Inflammatory macrophage treated with lipopolysaccharide for 4 hours (primary cell): ENCODE data around the gene UNC80.
A peak's percentile ranks its signal among the peaks of the same experiment; 100 is the strongest.
"Not testable (repeated sequence)": the region's sequence is repeated elsewhere in the genome, so short reads cannot be mapped to it uniquely, and the experiment has no call there.

Experiments
- DNase-seq: peaks from one replicate; pipeline ENCODE4 v3.0.0-alpha.2; 2020

UNC80 gene, protein sequence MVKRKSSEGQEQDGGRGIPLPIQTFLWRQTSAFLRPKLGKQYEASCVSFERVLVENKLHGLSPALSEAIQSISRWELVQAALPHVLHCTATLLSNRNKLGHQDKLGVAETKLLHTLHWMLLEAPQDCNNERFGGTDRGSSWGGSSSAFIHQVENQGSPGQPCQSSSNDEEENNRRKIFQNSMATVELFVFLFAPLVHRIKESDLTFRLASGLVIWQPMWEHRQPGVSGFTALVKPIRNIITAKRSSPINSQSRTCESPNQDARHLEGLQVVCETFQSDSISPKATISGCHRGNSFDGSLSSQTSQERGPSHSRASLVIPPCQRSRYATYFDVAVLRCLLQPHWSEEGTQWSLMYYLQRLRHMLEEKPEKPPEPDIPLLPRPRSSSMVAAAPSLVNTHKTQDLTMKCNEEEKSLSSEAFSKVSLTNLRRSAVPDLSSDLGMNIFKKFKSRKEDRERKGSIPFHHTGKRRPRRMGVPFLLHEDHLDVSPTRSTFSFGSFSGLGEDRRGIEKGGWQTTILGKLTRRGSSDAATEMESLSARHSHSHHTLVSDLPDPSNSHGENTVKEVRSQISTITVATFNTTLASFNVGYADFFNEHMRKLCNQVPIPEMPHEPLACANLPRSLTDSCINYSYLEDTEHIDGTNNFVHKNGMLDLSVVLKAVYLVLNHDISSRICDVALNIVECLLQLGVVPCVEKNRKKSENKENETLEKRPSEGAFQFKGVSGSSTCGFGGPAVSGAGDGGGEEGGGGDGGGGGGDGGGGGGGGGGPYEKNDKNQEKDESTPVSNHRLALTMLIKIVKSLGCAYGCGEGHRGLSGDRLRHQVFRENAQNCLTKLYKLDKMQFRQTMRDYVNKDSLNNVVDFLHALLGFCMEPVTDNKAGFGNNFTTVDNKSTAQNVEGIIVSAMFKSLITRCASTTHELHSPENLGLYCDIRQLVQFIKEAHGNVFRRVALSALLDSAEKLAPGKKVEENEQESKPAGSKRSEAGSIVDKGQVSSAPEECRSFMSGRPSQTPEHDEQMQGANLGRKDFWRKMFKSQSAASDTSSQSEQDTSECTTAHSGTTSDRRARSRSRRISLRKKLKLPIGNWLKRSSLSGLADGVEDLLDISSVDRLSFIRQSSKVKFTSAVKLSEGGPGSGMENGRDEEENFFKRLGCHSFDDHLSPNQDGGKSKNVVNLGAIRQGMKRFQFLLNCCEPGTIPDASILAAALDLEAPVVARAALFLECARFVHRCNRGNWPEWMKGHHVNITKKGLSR (N-terminal part only)

DNA sequence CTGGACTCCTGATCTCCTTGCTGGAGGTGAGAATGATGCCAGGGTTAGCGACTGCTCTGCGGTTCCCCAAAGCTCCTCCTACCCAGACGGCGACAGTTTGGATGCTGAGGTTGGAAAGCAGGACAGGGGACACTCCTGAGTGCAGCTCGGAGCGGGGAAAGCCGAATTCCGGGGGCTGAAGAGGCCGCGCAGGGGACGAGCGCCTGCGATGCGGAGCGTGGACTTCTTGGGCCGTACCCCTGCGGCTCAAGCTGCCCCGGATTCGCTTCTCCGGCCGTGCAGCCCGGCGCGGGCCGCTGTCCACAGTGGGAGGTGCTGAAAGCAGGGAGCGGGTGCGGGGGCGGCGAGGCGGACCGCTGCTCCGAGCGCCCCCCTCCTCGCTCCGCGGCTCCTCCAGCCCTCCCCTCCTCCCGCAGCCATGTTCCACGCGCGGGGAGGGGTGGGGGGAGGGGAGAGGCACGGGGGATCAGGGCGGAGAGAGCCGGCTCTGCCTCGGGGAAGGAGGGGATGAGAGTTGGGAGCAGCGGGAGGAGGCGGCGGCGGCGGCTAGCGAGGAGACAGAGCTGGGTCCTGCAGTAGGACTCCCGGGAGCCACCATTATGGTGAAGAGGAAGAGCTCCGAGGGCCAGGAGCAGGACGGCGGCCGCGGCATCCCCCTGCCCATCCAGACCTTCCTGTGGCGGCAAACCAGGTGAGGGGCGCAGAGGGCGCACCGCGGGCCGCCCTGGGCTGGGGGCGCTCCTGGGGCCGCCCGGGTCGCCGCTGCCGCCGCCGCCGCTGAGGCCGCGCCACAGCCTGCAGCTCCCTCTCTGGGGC, at the start of gene UNC80:
Gene UNC80, plus strand, starts transcription at position 359 of the 816 bp plus-strand sequence. Its CDS starts 241 bp downstream, at position 600.
- peak; percentile 2 for DNase-seq

DNA sequence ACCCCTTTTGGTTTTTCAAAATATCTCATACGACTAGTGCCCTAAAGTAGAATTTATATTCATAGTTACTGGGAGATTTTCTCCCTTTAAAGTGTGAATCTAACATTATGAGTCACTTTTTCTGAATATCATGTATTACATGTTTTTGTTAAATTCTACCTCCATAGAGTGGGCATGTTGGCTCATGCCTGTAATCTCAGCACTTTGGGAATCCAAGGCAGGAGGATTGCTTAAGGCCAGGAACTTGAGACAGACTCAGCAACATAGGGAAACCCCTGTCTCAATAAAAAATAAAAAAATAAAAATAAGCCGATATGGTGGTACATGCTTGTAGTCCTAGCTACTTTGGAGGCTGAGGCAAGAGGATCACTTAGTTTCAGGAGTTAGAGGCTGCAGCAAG, 45.3 kb upstream of the UNC80 start:
- DNase-seq, result no peak

DNA sequence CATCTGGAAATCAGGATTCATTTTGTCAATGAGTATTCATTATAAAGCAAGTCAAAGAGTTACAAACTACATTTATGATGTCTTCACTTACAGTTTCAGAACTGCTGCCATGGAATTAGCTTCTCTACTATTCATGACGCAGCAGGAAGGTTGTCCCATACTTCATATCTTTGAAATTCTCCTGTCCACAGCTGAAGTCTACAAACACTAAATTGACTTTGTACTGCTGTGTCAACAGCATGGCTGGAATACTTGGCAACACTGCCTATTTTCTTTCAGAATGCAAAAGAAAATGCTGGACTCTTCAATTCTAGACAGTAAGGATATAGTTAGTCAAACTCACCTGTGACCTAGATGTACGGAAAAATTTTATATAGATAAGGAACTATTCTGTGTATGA, 44.6 kb upstream of the UNC80 start:
- DNase-seq, result no peak

DNA sequence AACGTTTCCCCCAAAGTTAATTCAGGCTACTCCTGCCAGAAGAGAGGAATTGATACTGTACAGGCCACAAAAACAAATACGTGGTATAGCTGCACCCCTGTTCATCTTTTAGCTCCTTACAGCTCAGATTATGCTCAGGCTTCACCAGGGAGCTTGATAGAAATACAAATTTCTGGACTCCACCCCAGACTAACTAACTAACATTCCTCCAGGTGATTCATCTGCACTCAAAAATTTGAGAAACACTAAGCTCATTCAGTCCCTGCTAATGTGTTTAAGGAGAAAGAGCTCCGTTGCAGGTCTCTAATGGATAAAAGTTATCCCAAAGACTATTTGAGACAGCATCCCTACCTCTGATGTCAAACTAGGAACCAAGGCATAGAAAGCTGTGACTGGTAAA, 36.8 kb upstream of the UNC80 start:
- no peak for DNase-seq

DNA sequence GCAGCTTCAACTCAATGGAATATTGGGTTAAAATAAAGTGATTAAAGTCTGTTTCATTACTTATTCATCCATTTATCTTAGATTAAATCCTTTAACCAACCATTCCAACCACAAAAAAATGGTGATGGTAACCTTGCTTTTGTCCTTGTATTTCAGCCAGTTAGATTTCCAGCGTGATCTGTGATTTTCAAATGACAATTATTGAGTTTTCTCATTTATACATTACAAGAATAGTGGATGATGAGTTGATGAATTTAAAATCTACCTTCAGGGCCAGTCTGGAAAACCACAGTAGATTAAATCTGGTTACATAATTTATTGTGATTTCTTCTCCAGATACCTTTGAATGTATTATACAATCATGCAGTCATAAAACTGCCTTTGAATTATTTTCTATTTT, 29.7 kb upstream of the UNC80 start:
- no peak for DNase-seq

DNA sequence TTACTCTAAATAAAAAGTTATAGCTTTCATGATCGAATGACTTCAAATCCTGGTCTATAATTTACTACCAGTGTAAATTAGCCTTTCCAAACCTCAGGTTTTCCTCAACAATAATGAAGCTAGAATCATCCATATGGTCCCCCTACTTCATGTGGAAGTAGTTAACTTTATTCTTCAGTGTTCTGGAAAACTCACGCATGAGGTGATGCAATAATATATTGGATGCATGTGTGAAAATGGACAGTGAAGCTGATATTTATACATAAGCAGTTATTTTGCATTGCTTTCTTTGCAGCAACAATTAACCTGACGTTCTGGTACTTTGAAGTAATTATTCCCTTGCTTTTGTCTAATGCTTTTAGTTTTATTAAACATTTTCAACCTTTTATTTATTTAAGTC, 18.6 kb upstream of the UNC80 start:
- DNase-seq, result no peak

DNA sequence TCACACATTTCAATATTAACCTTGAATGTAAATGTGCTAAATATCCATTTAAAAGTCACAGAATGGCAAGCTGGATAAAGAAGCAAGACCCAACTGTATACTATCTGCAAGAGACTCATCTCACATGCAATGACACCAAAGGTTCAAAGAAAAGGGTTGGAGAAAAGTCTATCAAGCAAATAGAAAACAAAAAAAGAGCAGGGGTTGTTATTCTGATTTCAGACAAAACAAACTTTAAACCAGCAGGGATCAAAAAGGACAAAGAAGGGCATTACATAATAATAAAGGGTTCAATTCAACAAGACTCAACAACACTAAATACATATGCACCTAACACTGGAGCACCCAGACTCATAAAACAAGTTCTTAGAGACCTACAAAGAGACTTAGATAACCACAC, 14.5 kb upstream of the UNC80 start:
- no peak for DNase-seq

DNA sequence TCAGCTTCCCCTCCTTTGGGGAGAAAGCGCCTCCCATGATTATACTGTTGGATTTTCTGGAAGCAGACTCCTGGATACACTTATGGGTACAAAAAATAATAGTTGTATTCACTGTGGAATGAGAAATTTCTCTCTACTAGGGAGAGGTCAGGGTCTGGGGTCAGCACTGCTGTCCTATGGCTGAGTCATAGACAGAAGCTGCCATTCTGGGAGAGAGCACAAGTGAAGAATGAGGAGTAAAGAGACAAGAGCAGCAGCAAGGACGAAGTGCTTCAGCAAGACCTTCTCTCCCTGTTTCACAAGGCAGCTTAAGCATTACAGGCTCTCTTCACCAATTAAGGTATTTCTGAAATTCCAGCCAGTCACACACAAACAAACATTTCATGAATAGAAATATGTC, 10.1 kb upstream of the UNC80 start:
- no peak for DNase-seq

DNA sequence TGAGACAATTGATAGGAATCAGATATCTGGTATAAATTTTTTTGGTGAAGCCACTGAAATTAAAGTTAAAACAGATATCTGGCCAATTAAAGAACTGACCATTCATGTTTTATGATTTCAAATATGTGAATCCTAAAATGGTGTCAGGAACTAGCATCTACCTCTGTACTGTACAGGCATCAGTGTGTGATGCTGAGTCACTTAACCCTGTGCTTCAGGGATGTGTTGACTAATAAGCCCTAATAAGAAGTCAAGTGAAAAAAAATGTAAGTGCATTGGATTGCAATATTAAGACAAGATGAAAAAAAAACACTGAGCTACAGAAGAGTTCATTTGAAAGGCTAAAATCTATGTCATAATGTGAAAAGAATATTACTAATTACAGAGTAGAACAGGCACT, 9.1 kb upstream of the UNC80 start:
- DNase-seq, result no peak

DNA sequence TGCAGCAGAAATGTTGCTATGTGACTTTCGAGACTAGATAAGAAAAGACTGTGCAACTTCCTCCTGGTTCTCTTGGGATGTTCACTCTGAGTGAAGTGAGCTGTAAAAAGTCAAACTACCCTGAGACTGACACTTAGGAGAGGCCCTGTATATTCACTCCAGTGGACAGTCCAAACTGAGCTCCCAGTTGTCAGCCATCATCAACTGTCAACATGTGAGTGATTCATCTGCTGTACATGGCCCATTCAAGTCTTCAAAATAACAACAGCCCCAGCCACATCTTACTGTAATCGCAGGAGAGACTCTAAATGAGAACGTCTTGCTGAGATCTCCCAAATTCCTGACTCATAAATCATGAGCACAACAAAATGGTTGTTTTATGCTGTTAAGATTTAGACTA, 8.5 kb upstream of the UNC80 start:
- no peak for DNase-seq

DNA sequence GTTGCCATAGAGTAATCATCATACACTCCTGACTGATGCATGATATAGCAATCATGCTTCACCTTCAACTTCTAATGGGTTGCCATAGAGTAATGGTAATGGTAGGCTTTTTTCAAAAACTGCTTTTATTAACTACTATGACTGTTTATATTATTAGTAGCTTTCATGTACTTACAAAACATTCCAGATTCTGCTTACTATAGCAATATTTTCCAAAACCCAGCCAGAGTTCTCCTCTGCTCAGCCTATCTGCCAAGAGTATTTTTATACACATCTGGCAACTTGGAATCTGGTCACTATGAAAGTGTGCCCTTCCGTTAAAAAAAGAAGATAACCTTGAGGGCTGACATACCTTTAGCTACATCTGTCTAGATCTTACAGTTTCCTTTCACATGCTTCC, 5.0 kb upstream of the UNC80 start:
- DNase-seq, result no peak

DNA sequence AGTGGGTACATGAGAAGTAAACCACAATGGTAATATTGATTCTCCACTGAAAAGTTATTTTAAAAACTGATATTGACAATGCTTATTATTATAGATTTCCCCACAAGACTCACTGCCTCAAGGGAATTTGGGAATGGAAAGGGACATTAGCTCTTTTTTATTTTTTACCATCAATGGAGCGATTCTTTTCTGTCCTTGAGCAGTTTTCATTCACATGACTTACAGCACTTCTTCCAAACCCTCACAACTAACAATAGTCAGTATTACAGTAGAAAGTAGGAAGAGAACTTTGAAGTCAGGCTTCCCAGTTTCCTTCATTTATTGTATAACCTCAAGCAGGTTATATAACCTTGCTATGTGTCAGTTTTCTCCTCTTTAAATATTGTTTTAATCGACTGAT, 4.3 kb upstream of the UNC80 start:
- DNase-seq, result no peak

DNA sequence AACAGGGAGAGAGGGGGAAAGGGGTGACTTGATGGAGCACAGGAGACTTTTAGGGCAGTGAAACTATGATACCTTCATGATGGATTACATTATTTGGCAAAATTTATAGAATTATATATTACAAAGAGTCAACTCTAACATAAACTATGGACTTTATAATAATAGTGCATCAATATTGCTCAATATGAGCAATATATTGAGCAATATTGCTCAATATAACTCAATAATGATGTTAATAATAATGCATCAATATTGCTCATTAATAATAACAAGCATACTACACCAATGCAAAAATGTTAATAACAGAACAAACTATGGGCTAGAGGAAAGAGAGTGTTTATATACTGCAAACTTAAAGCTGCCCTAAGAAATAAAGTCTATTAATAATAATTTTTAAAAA, 3.1 kb upstream of the UNC80 start:
- DNase-seq, result no peak

DNA sequence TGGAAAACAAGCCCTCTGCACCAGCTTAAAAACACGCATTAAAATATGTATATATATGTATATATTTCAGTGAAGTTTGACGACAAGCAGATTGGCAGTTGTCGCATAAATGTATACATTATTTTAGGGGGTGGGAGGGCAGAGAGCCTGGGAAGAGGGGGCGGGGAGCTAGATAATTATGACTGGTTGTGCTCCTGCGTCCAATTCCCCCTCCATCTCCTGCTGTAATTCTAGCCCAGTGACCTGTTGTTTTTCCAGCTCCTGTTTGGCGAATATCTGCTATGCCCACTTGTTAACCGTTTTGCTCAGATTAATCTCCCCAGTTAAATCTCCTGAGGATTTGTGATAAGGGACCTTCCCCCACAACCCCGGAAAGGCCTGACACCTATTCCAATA, 656 bp downstream of the UNC80 start:
- DNase-seq, result no peak

DNA sequence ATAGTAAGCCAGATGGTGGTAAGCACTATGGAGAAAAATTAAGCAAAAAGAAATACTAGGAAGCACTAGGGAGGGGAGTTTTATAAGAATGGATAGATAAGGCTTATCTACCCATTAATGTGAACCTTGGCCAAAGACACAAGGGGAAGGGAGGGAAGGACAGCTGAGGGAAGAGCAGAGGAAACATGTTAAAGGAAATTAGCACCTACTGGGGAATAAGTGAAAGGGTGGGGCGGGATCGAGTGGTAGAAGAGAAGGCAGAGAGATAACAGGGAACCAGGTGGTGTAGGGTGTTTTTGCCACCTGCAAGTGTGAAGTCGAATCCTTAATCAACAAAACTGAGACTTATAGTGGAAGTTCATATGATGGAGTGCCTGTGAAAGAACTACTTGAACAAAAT, 1.7 kb downstream of the UNC80 start:
- no peak for DNase-seq

DNA sequence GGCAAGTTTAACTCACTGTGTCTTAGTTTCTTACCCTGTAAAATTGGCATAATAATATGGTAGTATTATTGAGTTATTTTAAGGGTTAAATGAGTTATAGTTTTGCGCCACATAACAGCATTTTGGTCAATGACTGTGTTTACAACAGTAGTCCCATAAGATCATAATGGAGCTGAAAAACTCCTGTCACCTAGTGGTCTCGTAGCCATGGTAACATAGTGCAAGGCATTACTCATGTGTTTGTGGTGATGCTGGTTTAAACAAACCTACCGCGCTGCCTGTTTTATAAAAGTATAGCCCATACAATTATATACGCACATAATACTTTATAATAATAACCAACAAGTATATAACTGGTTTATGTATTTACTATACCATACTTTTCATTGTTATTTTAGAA, 15.8 kb downstream of the UNC80 start:
- no peak for DNase-seq

DNA sequence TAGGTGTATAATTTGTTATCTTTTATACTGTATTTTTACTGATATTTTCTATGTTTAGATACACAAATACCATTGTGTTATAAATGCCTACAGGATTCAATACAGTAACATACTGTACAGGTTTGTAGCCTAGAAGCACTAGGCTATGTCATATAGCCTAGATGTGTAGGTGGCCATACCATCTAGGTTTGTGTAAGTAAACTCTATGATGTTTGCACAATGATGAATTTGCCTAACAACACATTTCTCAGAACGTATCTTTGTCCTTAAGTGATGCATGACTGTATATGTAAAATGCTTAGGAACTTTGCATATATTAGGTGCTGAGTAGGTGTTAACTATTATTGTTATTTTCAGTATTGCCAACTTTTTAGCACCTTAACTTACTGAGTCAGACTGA, 17.3 kb downstream of the UNC80 start:
- peak; percentile 1 for DNase-seq

DNA sequence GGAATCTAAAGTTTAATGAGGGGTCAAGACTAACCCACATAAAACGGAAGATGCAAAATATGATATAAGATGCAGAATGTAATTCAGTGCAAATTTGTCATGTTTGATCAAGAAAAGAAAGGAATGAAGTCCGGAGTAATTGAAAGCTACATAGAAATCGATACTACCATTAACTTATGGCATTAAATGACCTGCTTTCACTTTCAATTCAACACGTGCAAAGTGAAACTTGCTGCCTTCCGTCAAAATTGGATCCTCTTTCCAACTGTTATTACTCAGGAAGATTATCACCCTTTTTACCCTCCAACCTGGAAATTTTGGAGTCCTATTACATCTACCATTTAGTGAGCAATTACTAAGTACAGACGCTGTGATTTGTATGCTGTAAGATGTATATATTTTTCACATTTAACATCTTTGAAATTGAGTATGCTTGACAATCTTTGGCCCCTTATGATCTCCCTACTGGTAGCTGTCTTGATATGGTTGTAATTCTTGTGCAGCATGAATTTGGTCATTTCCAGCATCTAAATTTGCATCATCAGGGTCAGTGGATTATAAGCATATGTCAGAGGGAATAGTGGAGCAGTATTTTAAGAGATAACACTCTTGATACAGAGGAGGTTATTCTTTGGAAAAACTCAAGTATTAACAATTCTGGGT, 18.6 kb downstream of the UNC80 start:
- DNase-seq, result peak; percentile 35

DNA sequence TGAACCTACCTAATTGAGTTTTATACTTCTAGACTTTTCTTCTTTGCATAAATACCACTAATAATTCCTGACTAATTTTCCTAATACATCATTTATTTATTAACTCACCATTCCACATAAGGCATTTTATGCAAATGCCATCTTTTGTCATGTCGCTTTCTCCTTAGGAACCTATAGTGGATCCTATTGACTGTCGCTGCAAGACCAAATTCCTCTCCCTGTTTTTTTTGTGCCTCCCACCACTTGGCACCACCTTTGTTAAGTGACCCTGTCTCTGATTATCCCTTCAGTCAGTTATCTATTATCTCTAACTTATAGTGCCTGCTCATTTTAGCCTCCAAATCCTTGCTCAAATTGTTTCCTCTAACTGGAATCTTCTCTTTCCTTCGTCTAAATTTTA, 19.5 kb downstream of the UNC80 start:
- no peak for DNase-seq

DNA sequence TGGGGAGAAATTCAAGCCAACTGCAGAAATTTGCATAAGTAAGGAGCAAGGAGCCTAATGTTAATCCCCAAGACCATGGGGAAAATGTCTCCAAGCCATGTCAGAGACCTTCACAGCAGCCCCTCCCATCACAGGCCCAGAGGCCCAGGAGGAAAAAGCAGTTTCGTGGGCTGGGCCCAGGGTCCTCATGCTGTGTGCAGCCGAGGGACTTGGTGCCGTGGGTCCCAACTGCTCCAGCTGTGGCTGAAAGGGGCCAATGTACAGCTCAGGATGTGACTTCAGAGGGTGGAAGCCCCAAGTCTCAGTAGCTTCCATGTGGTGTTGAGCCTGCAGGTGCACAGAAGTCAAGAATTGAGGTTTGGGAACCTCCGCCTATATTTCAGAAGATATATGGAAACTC, 23.8 kb downstream of the UNC80 start:
- not testable (repeated sequence) for DNase-seq

DNA sequence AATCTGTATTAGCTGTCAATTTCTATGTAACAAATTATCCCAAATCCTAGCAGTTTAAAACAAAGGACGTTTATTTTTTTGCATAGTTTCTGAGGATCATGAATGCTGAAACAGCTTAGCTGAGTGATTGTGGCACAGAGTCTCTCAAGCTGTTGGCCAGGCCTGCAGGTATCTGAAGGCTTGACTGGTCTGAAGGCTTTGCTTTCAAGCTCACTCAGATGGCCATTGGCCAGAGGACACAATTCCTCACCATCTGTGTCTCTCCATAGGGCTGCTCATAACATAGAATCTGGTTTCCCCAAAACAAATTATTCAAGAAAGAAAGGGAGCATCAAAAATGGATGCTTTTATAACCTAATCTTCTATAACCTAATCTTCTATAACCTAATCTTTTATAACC, 33.7 kb downstream of the UNC80 start:
- no peak for DNase-seq

DNA sequence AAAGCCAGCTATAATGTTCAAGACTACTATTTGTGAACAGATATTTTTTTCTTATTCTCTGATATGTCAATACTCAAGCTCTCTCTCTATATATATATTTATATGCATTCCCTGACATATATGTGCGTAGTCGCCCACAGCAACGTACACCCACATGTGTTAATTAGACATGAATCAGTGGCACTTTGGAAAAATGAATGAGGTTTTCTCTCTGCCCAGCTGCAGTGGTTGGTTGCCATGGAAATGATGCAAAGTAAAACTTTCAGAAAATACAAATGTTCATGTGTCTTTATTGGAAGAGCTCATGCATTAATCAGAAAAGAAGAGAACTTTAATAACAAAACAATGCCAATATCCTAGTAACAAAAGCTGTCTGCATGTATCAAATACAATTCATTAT, 34.7 kb downstream of the UNC80 start:
- no peak for DNase-seq
